DMS53 treated with DMSO at 0.1 percent for 48 hours (cell line): ENCODE results near the gene STK11.

Source experiments
- DNase-seq: peaks from one replicate; lab custom pipeline; 2025; ENCODE audit not compliant: unreplicated experiment; lab: John Stamatoyannopoulos, UW

Gene STK11

GRCh38 chr19:1224047-1224825 is 18.7 kb downstream of the STK11 start:
- no peak for DNase-seq

- DNase-seq: no peak
Observed at GRCh38 chr19:1224847-1225246, 19.3 kb downstream of the STK11 start.

DNA sequence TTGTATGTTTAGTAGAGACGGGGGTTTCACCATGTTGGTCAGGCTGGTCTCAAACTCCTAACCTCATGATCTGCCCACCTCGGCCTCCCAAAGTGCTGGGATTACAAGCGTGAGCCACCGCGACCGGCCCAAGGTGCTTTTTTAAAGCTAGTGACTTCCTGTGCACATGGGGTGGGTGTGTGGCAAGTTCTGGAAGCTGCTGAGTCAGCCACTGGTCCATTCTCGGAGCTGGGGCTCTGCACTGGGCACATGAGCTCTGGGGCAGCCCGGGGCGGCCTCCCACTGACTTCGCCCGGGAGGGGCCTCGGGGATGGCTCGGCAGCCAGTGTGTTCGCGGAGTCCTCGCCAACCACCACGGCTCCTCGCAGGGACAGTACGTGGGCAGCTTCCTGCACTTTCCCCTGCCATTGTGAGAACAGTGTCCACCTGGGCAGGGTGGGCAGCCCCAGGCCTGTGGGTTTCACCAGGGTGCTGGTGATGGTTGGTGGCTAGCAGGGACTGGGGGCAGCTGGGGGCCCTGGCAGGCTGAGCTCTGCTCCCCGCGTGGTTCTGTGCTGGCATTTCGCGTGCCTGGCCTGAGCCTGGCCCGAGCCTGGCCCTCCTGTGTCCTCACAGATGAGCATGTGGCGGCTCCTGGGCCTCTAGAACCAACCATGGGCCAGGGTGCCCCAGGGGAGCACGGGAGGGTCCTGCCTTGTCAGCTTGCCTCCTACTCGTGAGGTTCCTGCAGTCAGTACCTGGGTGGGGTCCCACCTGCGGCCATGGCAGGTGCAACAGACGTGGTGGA is 20.1 kb downstream of the STK11 start:
- no peak for DNase-seq

DNA sequence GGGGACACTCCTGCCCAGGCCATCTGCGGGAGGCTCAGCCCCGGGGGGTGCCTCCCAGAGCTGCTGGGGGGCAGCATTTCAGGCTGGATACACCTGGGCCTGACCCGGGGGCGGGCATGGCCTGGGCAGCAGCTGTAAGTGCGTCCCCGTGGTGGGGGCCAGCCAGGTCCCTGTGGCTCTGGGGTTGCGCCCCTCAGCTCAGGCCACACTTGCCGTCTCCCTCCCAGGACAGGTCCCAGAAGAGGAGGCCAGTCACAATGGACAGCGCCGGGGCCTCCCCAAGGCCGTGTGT is 20.6 kb downstream of the STK11 start:
- no peak for DNase-seq

GRCh38 chr19:1226522-1227303 is 21.1 kb downstream of the STK11 start:
- DNase-seq: no peak

DNA sequence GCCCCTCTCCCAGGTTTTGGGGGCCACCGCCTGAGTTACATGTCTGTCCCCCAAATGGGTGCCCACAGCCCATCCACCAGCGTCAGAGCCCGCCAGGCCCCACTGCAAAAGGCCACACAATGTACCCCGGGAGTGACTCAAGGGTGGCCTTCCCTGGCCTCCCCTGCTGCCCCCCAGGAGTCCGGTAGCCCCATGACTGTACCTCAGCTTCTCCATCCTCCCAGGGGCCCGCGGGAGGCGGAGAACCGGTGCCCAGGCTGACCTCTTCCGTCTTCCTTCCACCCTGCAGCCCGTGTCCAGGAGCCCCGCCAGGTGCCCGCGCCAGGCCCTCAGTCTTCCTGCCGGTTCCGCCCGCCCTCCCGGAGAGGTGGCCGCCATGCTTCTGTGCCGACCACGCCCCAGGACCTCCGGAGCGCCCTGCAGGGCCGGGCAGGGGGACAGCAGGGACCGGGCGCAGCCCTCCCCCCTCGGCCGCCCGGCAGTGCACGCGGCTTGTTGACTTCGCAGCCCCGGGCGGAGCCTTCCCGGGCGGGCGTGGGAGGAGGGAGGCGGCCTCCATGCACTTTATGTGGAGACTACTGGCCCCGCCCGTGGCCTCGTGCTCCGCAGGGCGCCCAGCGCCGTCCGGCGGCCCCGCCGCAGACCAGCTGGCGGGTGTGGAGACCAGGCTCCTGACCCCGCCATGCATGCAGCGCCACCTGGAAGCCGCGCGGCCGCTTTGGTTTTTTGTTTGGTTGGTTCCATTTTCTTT is 21.9 kb downstream of the STK11 start:
- no peak for DNase-seq

DNA sequence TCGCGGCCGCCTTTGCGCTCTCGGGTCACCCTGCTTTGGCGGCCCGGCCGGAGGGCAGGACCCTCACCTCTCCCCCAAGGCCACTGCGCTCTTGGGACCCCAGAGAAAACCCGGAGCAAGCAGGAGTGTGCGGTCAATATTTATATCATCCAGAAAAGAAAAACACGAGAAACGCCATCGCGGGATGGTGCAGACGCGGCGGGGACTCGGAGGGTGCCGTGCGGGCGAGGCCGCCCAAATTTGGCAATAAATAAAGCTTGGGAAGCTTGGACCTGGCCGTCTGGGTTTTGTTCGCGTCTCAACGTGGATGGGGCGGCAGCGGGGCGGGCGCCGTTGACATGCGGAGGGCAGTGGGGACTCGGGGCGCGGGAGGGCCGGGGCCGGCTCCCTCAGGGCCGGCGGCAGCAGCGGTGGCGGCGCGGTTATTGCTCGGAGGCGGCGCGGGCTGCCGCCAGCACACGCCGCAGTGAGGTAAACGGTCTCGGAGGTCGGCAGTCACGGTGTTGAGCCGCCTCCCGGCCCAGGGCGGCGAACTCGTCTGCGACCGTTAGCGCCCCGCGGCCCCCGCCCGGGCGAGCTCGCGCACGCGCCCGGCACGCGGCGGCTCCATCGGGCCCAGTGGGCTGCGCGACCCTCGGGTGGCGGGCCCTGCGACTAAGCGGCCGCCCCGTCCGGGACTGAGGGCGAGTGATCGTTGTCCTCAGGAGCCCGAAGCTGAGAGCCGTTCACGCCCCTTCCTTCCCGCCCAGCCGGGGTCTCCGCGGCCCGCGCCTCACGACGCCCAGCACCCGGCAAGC is 22.8 kb downstream of the STK11 start:
- no peak for DNase-seq

DNA sequence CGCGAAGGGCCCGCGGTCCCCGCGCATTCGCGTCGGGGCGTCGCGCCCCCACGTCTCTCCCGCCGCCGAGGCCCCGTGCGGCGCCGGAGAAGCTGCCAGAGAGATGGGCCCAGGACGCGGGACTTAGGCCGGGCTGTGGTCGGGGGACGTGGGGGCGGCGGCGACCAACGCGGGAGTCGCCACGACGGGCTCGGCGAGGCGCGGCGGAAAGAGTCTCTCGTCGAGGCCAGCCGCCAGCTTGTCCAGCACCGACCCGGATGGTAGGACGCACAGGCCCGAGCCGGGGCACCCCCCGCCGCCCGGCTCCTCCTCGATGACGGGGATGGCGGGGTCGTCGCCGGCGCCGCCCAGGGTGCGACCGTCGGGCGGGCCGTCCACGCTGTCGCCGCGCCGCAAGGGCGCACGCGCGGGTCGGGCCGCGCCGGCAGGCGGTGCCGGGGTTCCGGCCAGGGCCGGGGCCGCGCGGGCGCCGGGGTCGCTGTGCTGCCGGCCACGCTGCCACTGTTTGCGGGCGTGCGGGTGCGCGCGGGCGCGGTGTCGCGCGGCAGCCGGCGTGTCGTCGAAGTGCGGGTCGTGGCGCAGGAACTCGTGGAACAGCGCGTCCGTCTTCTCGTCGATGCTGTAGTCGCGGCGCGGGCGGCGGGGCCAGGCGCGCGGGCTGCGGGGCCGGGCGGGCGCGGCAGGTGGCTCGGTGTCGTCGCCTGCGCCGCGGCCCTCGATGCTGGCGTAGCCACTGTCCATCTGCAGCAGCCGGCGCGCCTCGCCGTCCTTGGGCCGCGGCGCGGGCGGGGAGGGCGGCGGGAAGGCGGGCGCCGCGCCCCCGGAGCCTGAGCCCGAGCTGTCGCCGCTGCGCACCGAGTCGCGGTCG is 23.7 kb downstream of the STK11 start:
- no peak for DNase-seq

GRCh38 chr19:1229924-1230782 is 24.6 kb downstream of the STK11 start:
- no peak for DNase-seq

GRCh38 chr19:1230783-1231489 is 25.4 kb downstream of the STK11 start:
- no peak for DNase-seq

GRCh38 chr19:1231729-1232637 is 26.4 kb downstream of the STK11 start:
- DNase-seq: no peak

GRCh38 chr19:1232652-1233072 is 27.1 kb downstream of the STK11 start:
- no peak for DNase-seq

- no peak for DNase-seq
Observed at GRCh38 chr19:1233115-1233667, 27.6 kb downstream of the STK11 start.

DNA sequence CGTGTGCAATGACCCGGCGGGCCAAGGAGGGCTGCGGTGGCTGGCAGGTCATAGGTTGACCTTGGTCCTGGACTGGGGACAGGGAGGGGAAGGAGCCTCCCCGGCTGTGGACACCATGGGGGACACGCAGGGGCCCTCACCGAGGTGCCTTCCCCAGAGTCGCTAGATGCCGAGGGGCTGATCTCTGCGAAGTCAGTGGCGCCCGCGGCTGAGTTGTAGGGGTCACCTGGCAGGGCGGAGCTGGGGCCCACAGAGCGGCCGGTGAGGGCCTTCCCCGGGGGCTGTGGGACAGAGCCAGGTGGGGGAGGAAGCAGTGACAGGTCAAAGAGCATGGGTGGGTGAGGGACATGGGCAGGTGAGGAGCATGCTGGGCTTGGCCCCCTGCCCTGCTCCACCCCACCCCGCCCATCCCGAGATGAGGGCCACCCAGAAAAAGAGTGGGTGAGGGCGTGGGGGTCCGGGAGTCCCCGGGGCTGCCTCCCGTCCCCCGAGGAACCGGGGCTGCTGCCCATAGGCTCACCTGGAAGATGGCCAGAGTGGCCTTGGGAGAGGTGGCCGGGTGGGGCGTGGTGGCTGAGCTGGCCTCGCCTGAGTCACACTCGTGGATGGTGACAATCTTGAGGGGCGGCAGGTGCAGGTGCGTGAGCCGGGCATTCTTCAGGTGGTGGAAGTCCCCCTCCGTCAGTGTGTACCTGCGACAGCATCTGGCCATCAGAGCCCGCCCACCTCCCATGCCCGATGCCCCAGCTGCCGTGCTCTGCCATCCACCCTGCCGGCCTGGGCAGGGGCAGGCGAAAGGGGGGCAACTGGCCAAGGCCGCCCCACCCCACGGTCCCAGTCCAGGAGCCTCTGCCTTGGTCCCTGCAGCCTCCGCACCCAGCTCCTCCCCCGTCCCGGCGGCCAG is 28.7 kb downstream of the STK11 start:
- no peak for DNase-seq

GRCh38 chr19:1234955-1235380 is 29.4 kb downstream of the STK11 start:
- DNase-seq: no peak
